DND-41 (cell line): ENCODE measurements around the gene NBL1.

Experiments used
- EZH2 ChIP-seq: IDR thresholded peaks from 3 replicates; pipeline ENCODE4 v1.6.1; 2012; ENCODE audit warnings: borderline replicate concordance, low read depth, mild to moderate bottlenecking, moderate library complexity, low read length, inconsistent platforms; ENCODE audit not compliant: severe bottlenecking
- TF ChIP-seq, protein P1 (sequence below): IDR thresholded peaks from 2 replicates; pipeline ENCODE4 v1.5.1; 2012; ENCODE audit warnings: borderline replicate concordance, low read length, moderate library complexity, mild to moderate bottlenecking; ENCODE audit not compliant: poor library complexity, severe bottlenecking; ENCODE audit errors: extremely low read depth

- TF ChIP-seq, protein P1, sequence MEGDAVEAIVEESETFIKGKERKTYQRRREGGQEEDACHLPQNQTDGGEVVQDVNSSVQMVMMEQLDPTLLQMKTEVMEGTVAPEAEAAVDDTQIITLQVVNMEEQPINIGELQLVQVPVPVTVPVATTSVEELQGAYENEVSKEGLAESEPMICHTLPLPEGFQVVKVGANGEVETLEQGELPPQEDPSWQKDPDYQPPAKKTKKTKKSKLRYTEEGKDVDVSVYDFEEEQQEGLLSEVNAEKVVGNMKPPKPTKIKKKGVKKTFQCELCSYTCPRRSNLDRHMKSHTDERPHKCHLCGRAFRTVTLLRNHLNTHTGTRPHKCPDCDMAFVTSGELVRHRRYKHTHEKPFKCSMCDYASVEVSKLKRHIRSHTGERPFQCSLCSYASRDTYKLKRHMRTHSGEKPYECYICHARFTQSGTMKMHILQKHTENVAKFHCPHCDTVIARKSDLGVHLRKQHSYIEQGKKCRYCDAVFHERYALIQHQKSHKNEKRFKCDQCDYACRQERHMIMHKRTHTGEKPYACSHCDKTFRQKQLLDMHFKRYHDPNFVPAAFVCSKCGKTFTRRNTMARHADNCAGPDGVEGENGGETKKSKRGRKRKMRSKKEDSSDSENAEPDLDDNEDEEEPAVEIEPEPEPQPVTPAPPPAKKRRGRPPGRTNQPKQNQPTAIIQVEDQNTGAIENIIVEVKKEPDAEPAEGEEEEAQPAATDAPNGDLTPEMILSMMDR: no peak
- TF ChIP-seq EZH2: no peak
Measured at GRCh38 chr1:19654386-19654785, 10.3 kb downstream of the NBL1 start.
